Breast epithelium (tissue), 3 donors: ENCODE data around the gene CCL22.

Source experiments
- POLR2A ChIP-seq: fragments of 450-650 bp; IDR thresholded peaks from one replicate; pipeline ENCODE4 v1.6.1; 2016; ENCODE audit warnings: antibody characterized with exemption, mild to moderate bottlenecking, moderate library complexity
- TF ChIP-seq, protein P1 (sequence below), 3 donors: fragments of 450-650 bp; IDR thresholded peaks; one replicate each; pipeline ENCODE4 v1.5.1; 2016 to 2017; ENCODE audit warnings: antibody characterized with exemption in 3 of 3, mild to moderate bottlenecking in 3 of 3, moderate library complexity in 3 of 3

DNA sequence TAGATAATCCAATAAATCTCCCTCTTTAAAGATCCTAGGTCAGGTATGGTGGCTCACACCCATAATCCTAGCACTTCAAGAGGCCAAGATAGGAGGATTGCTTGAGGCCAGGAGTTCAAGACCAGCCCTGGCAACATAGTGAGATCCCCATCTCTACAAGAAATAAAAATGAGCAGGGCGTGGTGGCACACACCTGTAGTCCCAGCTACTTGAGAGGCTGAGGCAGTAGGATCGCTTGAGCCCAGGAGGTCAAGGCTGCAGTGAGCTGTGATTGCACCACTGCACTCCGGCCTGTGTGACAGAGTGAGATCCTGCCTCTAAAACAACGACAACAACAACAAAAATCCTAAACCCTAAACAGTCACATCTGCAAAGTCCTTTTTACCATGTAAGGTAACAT lies 2.0 kb upstream of the CCL22 start:
- TF ChIP-seq POLR2A: no peak
- TF ChIP-seq, protein P1, sequence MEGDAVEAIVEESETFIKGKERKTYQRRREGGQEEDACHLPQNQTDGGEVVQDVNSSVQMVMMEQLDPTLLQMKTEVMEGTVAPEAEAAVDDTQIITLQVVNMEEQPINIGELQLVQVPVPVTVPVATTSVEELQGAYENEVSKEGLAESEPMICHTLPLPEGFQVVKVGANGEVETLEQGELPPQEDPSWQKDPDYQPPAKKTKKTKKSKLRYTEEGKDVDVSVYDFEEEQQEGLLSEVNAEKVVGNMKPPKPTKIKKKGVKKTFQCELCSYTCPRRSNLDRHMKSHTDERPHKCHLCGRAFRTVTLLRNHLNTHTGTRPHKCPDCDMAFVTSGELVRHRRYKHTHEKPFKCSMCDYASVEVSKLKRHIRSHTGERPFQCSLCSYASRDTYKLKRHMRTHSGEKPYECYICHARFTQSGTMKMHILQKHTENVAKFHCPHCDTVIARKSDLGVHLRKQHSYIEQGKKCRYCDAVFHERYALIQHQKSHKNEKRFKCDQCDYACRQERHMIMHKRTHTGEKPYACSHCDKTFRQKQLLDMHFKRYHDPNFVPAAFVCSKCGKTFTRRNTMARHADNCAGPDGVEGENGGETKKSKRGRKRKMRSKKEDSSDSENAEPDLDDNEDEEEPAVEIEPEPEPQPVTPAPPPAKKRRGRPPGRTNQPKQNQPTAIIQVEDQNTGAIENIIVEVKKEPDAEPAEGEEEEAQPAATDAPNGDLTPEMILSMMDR (IDR thresholded peaks at IDR 0.05): no peak
